ENCODE measurements around the gene C3orf33.

Gene C3orf33

GRCh38 chr3:155741603-155742002 is 64.5 kb downstream of the C3orf33 start:
- DNase-seq (ENCODE audit: low spot score): no peak

- no peak for DNase-seq (ENCODE audit: low spot score)
Observed at GRCh38 chr3:155741101-155741500, 65.0 kb downstream of the C3orf33 start.

GRCh38 chr3:155739154-155739553 is 66.9 kb downstream of the C3orf33 start:
- no peak for DNase-seq (ENCODE audit: low spot score)

- no peak for DNase-seq (ENCODE audit: low spot score)
Observed at GRCh38 chr3:155738580-155739076, 67.5 kb downstream of the C3orf33 start.

- DNase-seq (ENCODE audit: low spot score): peak; percentile 88
Observed at GRCh38 chr3:155737844-155738460, 68.1 kb downstream of the C3orf33 start.

GRCh38 chr3:155736381-155736780 is 69.7 kb downstream of the C3orf33 start:
- DNase-seq (ENCODE audit: low spot score): no peak

- DNase-seq (ENCODE audit: low spot score): no peak
Observed at GRCh38 chr3:155730843-155731242, 75.2 kb downstream of the C3orf33 start.

- no peak for DNase-seq (ENCODE audit: low spot score)
Observed at GRCh38 chr3:155727836-155728235, 78.2 kb downstream of the C3orf33 start.

- no peak for DNase-seq (ENCODE audit: low spot score)
Observed at GRCh38 chr3:155714295-155714718, 91.8 kb downstream of the C3orf33 start.
